Astrocyte of the spinal cord (primary cell): Measurements from ENCODE around the gene ZFHX3.

ENCODE experiments used
- DNase-seq: peaks from one replicate; pipeline ENCODE4 v3.0.0; 2011; ENCODE audit warnings: low read depth, low spot score
- H3K4me3 ChIP-seq: 2 replicates; pipeline ENCODE4 v1.5.1; 2011; ENCODE audit warnings: low read depth, mild to moderate bottlenecking, low read length, moderate library complexity
- in situ Hi-C: cut with HindIII; loops from 2 replicates; pipeline ENCODE4 v1.10.0; 2017; ENCODE audit warnings: low sequenced_read_pairs
- TF ChIP-seq, protein P1 (sequence below): IDR thresholded peaks from 2 replicates; pipeline ENCODE4 v1.5.1; 2012; ENCODE audit warnings: low read depth, mild to moderate bottlenecking, low read length, inconsistent platforms

ZFHX3 gene

DNA sequence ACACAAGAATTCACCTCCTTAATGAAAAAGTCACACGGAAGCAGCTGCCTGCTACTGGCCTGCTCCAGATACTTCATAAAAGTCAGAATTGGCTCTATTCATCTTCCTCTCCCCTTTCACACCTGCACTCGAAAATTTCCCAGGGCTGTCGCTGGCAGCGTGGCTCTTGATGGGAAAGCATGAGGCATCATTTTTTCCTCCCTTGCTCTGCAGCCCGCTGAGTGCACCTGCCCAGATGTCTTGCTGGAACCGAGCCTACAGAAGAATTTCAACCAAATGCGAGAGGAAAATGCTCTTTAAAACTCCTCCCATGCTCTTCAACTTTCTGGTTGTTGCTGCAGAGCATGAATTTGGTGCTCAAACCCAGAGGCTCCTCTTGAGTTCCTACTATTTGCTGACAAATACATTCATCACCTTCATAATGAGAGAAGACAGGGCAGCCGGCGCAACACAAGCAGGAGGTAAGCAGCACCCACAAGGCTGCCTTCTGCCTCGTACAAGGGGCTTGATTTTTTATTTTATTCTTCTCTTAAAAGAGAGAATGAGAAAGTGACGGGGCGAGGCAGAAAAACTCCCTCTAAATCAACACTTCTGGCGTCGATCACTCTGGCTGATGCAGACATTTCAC, 146.8 kb downstream of the ZFHX3 start:
- TF ChIP-seq, protein P1, sequence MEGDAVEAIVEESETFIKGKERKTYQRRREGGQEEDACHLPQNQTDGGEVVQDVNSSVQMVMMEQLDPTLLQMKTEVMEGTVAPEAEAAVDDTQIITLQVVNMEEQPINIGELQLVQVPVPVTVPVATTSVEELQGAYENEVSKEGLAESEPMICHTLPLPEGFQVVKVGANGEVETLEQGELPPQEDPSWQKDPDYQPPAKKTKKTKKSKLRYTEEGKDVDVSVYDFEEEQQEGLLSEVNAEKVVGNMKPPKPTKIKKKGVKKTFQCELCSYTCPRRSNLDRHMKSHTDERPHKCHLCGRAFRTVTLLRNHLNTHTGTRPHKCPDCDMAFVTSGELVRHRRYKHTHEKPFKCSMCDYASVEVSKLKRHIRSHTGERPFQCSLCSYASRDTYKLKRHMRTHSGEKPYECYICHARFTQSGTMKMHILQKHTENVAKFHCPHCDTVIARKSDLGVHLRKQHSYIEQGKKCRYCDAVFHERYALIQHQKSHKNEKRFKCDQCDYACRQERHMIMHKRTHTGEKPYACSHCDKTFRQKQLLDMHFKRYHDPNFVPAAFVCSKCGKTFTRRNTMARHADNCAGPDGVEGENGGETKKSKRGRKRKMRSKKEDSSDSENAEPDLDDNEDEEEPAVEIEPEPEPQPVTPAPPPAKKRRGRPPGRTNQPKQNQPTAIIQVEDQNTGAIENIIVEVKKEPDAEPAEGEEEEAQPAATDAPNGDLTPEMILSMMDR: no peak
- DNase-seq: no peak
- no peak overlapping the region for H3K4me3 ChIP-seq
- in situ Hi-C loops: no loop called here

DNA sequence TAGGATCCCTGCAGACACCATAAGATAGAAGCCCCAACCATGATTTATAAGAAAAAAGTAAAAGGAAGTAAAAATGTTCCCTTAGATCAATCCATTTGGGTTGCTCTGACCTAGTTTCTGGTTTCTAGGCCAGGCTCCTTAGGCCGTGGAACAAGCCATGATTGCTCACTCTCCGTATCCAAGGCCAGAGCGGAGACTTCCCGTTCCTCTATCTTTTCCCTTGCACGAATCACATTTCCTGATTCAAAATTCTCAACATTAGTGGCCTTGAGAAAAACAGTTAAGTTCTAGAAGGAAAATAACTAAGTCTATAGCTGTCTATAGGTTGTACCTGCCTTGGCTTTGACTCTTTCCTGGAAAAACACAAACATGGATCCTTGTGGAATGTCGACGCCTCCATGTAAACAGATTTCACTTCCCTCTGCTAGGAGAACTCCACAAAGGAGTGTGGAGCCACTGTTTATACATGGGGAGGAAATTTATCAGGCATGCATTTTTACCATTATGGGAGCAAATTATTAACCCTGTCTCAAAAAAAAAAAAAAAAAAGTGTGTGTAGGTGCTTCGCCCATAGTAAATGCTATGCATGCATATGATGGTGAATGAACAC, 149.6 kb downstream of the ZFHX3 start:
- TF ChIP-seq, protein P1: no peak
- H3K4me3 ChIP-seq: no peak overlapping the region
- in situ Hi-C loops: no loop called here
- no peak for DNase-seq

DNA sequence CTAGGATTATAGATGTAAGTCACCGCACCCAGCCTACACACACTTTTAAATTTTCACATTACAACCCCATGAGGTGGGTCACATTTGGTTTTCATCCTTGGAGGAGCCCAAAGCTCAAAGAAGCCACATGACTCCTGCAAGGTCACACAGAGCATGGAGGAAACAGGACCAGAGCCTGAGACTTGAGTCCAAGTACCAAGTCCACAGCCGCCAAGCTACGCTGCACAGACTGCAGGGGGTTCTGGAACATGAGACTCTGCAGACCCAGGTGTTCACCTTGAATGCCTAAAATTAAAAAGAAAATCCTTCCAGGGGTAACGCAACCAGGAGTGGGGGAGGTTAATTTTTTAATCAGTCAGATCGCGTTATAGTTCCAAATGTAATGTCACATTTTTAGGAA, 150.2 kb downstream of the ZFHX3 start:
- in situ Hi-C loops: no loop called here
- DNase-seq: no peak

DNA sequence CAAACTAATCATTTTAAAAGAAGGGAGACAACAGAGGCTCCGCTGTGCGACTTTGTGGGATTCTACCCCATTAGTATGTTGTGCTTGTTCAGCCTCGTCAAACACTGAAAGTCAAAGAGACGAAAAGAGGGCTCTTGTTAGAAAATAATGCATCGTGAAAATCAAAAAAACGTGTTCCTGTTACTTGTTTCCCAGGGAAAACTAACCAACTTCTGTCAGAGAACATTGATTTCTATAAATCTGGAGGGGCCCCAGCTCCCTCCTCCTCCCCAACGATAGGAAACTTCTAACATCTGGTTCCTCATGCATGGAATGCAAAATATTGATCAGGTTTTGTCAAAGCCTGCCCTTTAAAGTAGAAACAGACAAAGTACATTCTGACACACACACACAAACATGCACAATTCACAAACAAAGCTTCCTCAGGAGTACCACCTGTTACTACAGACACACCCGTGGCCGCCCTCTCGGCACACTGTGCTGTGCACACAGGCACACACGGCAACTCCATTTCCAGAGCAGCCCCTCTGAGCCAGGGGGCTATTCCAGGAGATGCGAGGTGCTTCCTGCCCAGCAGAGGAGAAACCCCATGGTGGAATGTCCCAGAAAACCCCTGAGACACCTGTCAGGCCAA, 151.3 kb downstream of the ZFHX3 start:
- no peak for DNase-seq
- in situ Hi-C loops: no loop called here
- H3K4me3 ChIP-seq: no peak overlapping the region
- TF ChIP-seq, protein P1: no peak

More for the DNA sequence above, 150.2 kb downstream of the ZFHX3 start:
- TF ChIP-seq, protein P1: no peak
- H3K4me3 ChIP-seq: no peak overlapping the region

- TF ChIP-seq, protein P1: no peak
These were observed 152.0 kb downstream of the ZFHX3 start for GRCh38 chr16:72895951-72896350.

DNA sequence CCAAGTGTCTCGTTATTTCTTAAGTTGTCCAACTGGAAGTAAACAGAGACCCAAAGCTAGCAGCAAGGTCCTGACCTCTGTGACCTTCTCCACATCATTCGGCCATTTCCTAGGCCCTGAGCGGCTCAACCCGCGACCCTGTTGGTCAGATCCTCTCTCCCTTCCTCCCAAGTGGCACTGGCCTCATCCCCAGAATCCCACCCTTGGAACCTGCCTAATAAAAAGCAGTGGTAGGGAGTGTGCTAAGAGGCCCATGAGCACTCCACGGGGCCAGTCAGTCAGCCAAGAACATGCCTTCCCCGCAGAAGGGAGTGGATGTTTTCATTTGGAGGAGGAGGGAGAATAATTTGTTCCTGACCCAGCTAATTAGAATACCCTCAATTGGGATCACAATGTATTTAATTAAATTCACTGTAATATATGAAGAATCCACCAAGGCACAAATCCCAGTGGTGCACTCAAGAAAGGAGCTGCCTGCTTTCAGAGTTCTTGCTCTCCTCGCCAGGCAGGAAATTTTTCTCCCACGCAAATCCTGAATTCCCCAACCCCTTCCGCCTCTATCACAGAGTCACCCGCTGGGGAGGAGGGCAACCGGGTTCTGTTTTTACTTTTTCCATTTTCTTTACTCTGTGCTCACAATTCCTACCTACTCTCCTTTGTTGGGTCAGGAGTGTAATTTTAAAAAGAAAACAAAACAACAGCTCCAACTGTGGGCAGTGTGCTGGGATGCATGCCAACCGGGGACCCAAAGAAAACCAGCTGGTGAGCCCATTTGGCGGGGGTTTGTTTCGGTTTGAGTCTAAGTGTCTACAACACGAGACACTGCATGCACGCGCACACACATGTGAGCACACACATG, 153.4 kb downstream of the ZFHX3 start:
- TF ChIP-seq, protein P1: no peak
- in situ Hi-C loops: no loop called here
- H3K4me3 ChIP-seq: no peak overlapping the region
- peak; percentile 14 for DNase-seq

More at GRCh38 chr16:72895951-72896350, 152.0 kb downstream of the ZFHX3 start:
- H3K4me3 ChIP-seq: no peak overlapping the region
- no peak for DNase-seq
- in situ Hi-C loops: no loop called here
